ENCODE data around the gene RBM26. TPM values are rescaled to one million over a fixed set of nuclear protein-coding genes. Genes with fewer than 3 reads are reported as not detected.

The RBM26 gene
- total RNA-seq, 1 experiment from 2014 or later = 70.5 TPM

GRCh38 chr13:79403113-79403512 is 2.9 kb downstream of the RBM26 start:
- Histone ChIP-seq H4K91ac (ENCODE audit: insufficient read length, low read depth, low read length) (no peak overlapping the region), H3K9me3 (ENCODE audit: control insufficient read depth, low read depth, low read length) (no peaks in the 10 kb centered on the region), H3K23ac (ENCODE audit: insufficient read length, low read depth, low read length) (no peak overlapping the region), H3K27me3 (ENCODE audit: insufficient read depth, low read length) (no peaks in the 10 kb centered on the region), H3K9ac (ENCODE audit: extremely low read depth, insufficient read length, low read length) (peak overlapping the region; percentile 41), H4K5ac (ENCODE audit: insufficient read length, low read depth, low read length) (no peak overlapping the region), H3K4ac (ENCODE audit: low read depth, low read length) (no peak overlapping the region), H2BK120ac (ENCODE audit: low read depth, low read length, poor library complexity, severe bottlenecking) (no peak overlapping the region), H3K4me1 (ENCODE audit: insufficient read depth, low read length) (no peaks in the 10 kb centered on the region; the same call in 1 of the 2 replicates), H3K18ac (ENCODE audit: insufficient read length, low read depth, low read length) (no peak overlapping the region), H3K56ac (ENCODE audit: insufficient read length, low read depth, low read length) (no peak overlapping the region), H4K20me1 (ENCODE audit: control insufficient read depth, insufficient read depth, insufficient read length) (no peaks in the 10 kb centered on the region), H2BK15ac (ENCODE audit: low read depth, low read length) (no peak overlapping the region), H3K23me2 (ENCODE audit: insufficient read length, low read depth, low read length, poor library complexity, severe bottlenecking) (peaks cover 10% of the 10 kb centered on the region), H2BK12ac (ENCODE audit: insufficient read length, low read depth, low read length) (no peak overlapping the region), H2BK5ac (ENCODE audit: insufficient read length, low read length) (no peak overlapping the region), H3K14ac (ENCODE audit: insufficient read depth, low read length) (no peak overlapping the region), H2BK20ac (ENCODE audit: low read depth, low read length, poor library complexity, severe bottlenecking) (no peak overlapping the region), H2AK5ac (ENCODE audit: insufficient read length, low read length) (no peak overlapping the region), H3K27ac (ENCODE audit: insufficient read length, low read depth, low read length) (no peak overlapping the region), H3T11ph (ENCODE audit: low read length) (no peak overlapping the region), H3K79me2 (ENCODE audit: insufficient read depth, low read length) (peaks cover 48% of the 10 kb centered on the region; the same call in 1 of the 2 replicates), H4K8ac (replicated peaks; ENCODE audit: insufficient read length, low read depth, low read length) (no peak overlapping the region), H3K4me2 (ENCODE audit: insufficient read depth, insufficient read length, low read length) (peak overlapping the region; percentile 98), H3K79me1 (ENCODE audit: insufficient read depth, low read depth, low read length, poor library complexity, severe bottlenecking) (no peaks in the 10 kb centered on the region), H2AFZ (ENCODE audit: low read length) (no peak overlapping the region)
- Mint-ChIP-seq H3K4me3 (peak overlapping the region in 1 of 2 experiments; percentile 63; a peak in 3 of 5 replicates), H3K4me1 (peaks cover 34 to 39% of the 10 kb centered on the region in 2 experiments), H3K9me3 (peaks cover 0 to 1% of the 10 kb centered on the region in 2 experiments; a peak in 2 of 5 replicates), H3K27me3 (ENCODE audit: low read depth) (no peaks in the 10 kb centered on the region), H3K36me3 (ENCODE audit: insufficient read depth in 1 of 3, low read depth in 3 of 3) (peaks cover 23 to 25% (median 25%) of the 10 kb centered on the region in 3 experiments), H3K27ac (peak overlapping the region in 1 of 3 experiments; percentile 5; a peak in 2 of 7 replicates)
- WGBS (ENCODE audit: extremely low coverage, insufficient read length, low lambda C conversion rate) = no CpG with 5 or more reads among the region's 4 CpGs
- no peak for TF ChIP-seq CTCF (conservative IDR thresholded peaks at IDR 0.05)
- DNase-seq = no peak
